ENCODE data around the gene ANKRD49. TPM values are rescaled to one million over a fixed set of nuclear protein-coding genes. Genes with fewer than 3 reads are reported as not detected.

Gene ANKRD49
- total RNA-seq, 1 experiment from 2014 or later = 12.7 TPM

DNA sequence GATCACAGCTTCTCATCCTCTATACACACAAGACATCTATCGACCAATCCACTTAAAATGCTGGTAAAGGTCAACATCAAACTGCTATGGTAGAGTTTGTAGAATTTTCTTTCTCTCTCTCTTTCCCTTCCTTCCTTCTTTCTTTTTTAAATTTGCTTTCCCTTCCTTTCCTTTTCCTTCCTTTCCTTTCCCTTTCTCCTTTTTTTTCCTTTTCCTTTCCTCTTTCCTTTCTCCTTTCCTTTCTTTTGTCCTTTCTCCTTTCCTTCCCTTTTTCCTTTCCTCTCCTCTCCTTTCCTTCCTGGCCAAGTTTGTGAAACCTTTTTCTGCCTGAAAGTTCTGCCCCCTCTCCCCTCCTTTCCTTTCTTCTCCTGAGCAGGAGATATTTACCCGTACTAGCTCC lies 21.6 kb downstream of the ANKRD49 start:
- CTCF ChIA-PET = interaction anchor here (0.6 to 0.8 kb wide), 2 partner anchors 10 to 82 kb away, joined by 3 read pairs; no protein-coding TSS in a partner anchor
- POLR2A ChIA-PET (ENCODE audit: unreplicated experiment) = no interaction called here
- intact Hi-C loops (cut with micrococcal nuclease; ENCODE audit: unreplicated experiment) = loop anchor here (10.0 kb wide), 1 partner anchor 369 kb away; no protein-coding TSS in a partner anchor

DNA sequence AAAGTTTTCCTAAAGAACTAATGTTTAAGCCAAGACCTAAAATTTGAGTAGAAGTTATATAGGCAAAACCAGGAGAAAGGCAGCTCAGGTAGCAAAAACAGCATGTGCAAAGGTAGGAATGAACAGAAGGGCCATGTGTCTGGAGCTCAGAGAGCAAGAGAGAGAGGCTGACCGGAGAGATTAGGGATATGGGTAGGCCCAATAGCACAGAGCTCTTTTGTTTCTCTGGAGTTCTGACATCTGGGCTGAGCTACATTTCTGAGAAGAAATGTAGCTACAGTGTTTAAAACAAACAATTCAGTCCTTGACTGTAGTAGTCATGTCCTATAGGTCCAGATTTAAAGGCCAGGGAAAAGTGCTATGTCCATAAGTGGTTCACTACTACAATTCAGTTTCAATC lies 22.9 kb downstream of the ANKRD49 start:
- H3K9me3 ChIP-seq (ENCODE audit: insufficient read depth, low read depth) = no peaks in the 10 kb centered on the region
- H3F3A ChIP-seq (ENCODE audit: insufficient read depth, low read depth) = peaks cover 3% of the 10 kb centered on the region; the same call in 1 of the 2 replicates
- no peaks in the 10 kb centered on the region for H3K79me2 ChIP-seq (ENCODE audit: low read depth)
- CTCF ChIA-PET = interaction anchor here (0.6 kb wide), 1 partner anchor 245 kb away, joined by 4 read pairs; no protein-coding TSS in a partner anchor
- H3K4me2 ChIP-seq = no peak overlapping the region
- H3K27ac ChIP-seq = no peak overlapping the region
- no peak for DNase-seq
- H3K4me3 ChIP-seq = no peak overlapping the region
- no peaks in the 10 kb centered on the region for H4K20me1 ChIP-seq (ENCODE audit: insufficient read depth)
- POLR2A ChIA-PET (ENCODE audit: unreplicated experiment) = no interaction called here
- no TSS peak for BruUV-seq (replicated peaks)
- peaks cover 16% of the 10 kb centered on the region for H3K4me1 ChIP-seq (replicated peaks; ENCODE audit: insufficient read depth)
- no peak overlapping the region for H2AFZ ChIP-seq
- intact Hi-C loops (cut with micrococcal nuclease; ENCODE audit: unreplicated experiment) = loop anchor here (10.0 kb wide), 1 partner anchor 368 kb away; no protein-coding TSS in a partner anchor
- TF ChIP-seq, protein P1, sequence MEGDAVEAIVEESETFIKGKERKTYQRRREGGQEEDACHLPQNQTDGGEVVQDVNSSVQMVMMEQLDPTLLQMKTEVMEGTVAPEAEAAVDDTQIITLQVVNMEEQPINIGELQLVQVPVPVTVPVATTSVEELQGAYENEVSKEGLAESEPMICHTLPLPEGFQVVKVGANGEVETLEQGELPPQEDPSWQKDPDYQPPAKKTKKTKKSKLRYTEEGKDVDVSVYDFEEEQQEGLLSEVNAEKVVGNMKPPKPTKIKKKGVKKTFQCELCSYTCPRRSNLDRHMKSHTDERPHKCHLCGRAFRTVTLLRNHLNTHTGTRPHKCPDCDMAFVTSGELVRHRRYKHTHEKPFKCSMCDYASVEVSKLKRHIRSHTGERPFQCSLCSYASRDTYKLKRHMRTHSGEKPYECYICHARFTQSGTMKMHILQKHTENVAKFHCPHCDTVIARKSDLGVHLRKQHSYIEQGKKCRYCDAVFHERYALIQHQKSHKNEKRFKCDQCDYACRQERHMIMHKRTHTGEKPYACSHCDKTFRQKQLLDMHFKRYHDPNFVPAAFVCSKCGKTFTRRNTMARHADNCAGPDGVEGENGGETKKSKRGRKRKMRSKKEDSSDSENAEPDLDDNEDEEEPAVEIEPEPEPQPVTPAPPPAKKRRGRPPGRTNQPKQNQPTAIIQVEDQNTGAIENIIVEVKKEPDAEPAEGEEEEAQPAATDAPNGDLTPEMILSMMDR (conservative IDR thresholded peaks at IDR 0.05) = no peak
- no peak for TF ChIP-seq EZH2 (IDR thresholded peaks at IDR 0.05; ENCODE audit: low read depth)
- no peaks in the 10 kb centered on the region for H3K36me3 ChIP-seq (ENCODE audit: low read depth)
- H3K27me3 ChIP-seq (ENCODE audit: insufficient read depth, low read depth) = no peaks in the 10 kb centered on the region
- H3K9me2 ChIP-seq (ENCODE audit: insufficient read depth) = no peaks in the 10 kb centered on the region

More for the DNA sequence above, 21.6 kb downstream of the ANKRD49 start:
- Histone ChIP-seq H3K79me2 (ENCODE audit: low read depth) (no peaks in the 10 kb centered on the region), H3K27me3 (ENCODE audit: insufficient read depth, low read depth) (no peaks in the 10 kb centered on the region), H2AFZ (no peak overlapping the region), H3K4me2 (no peak overlapping the region), H3K27ac (no peak overlapping the region), H3K4me3 (no peak overlapping the region), H3F3A (ENCODE audit: insufficient read depth, low read depth) (peaks cover 3% of the 10 kb centered on the region; the same call in 1 of the 2 replicates), H3K4me1 (replicated peaks; ENCODE audit: insufficient read depth) (peaks cover 16% of the 10 kb centered on the region), H3K36me3 (ENCODE audit: low read depth) (no peaks in the 10 kb centered on the region), H4K20me1 (ENCODE audit: insufficient read depth) (no peaks in the 10 kb centered on the region), H3K9me3 (ENCODE audit: insufficient read depth, low read depth) (peaks cover 4% of the 10 kb centered on the region; the same call in 1 of the 2 replicates), H3K9me2 (ENCODE audit: insufficient read depth) (no peaks in the 10 kb centered on the region)
- TF ChIP-seq, protein P1 (conservative IDR thresholded peaks at IDR 0.05) = no peak
- no peak for TF ChIP-seq EZH2 (IDR thresholded peaks at IDR 0.05; ENCODE audit: low read depth)
- no peak for DNase-seq
- BruUV-seq (replicated peaks) = no TSS peak

DNA sequence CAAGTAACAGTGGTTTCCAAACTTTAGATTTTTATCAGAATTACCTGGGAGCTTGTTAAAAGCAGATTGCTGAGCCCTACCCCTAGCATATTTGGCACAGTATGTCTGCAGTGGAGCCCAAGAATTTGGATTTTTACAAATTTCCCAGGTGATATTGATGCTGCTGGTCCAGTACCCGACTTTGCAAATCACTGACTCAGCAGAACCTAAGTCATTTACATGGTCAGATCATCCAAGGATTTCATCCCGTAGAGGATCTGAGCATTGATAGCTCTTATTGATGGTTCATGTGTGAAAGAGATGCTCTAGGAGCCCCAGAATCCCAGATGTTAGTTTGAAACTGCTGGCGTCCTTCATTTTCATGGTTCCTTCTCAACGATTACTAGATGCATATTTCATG lies 24.5 kb downstream of the ANKRD49 start:
- no TSS peak for BruUV-seq (replicated peaks)
- peaks cover 3% of the 10 kb centered on the region for H3K4me1 ChIP-seq (replicated peaks; ENCODE audit: insufficient read depth)
- no peak overlapping the region for H3K4me3 ChIP-seq
- no peaks in the 10 kb centered on the region for H3K9me2 ChIP-seq (ENCODE audit: insufficient read depth)
- H3K27ac ChIP-seq = no peak overlapping the region
- H4K20me1 ChIP-seq (ENCODE audit: insufficient read depth) = no peaks in the 10 kb centered on the region
- no peak for TF ChIP-seq EZH2 (IDR thresholded peaks at IDR 0.05; ENCODE audit: low read depth)
- TF ChIP-seq, protein P1 (conservative IDR thresholded peaks at IDR 0.05) = no peak
- H3K27me3 ChIP-seq (ENCODE audit: insufficient read depth, low read depth) = no peaks in the 10 kb centered on the region
- DNase-seq = no peak
- no peaks in the 10 kb centered on the region for H3K79me2 ChIP-seq (ENCODE audit: low read depth)
- ChIA-PET POLR2A (ENCODE audit: unreplicated experiment) (no interaction called here), CTCF (interaction anchor here (0.6 kb wide), 1 partner anchor 623 kb away, joined by 3 read pairs; no protein-coding TSS in a partner anchor)
- no peaks in the 10 kb centered on the region; the same call in 1 of the 2 replicates for H3F3A ChIP-seq (ENCODE audit: insufficient read depth, low read depth)
- no peaks in the 10 kb centered on the region for H3K9me3 ChIP-seq (ENCODE audit: insufficient read depth, low read depth)
- intact Hi-C loops (cut with micrococcal nuclease; ENCODE audit: unreplicated experiment) = loop anchor here (2.0 to 10.0 kb wide), 2 partner anchors 85 to 367 kb away; no protein-coding TSS in a partner anchor
- no peak overlapping the region for H3K4me2 ChIP-seq
- no peak overlapping the region for H2AFZ ChIP-seq
- H3K36me3 ChIP-seq (ENCODE audit: low read depth) = no peaks in the 10 kb centered on the region

All from PC-9 (cell line).